Stimulated activated CD4-positive, alpha-beta T cell treated with anti-CD3 and anti-CD28 coated beads, Interleukin-2, amount 100 ng/mL, for 24 hours (primary cell): ENCODE measurements around the gene OR10J5.
"Not testable (repeated sequence)": the region's sequence is repeated elsewhere in the genome, so short reads cannot be mapped to it uniquely, and the experiment has no call there.

Experiments used
- DNase-seq, 2 donors: peaks; one replicate each; pipeline ENCODE4 v3.0.0-alpha.2; 2020

OR10J5 gene, protein sequence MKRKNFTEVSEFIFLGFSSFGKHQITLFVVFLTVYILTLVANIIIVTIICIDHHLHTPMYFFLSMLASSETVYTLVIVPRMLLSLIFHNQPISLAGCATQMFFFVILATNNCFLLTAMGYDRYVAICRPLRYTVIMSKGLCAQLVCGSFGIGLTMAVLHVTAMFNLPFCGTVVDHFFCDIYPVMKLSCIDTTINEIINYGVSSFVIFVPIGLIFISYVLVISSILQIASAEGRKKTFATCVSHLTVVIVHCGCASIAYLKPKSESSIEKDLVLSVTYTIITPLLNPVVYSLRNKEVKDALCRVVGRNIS

DNA sequence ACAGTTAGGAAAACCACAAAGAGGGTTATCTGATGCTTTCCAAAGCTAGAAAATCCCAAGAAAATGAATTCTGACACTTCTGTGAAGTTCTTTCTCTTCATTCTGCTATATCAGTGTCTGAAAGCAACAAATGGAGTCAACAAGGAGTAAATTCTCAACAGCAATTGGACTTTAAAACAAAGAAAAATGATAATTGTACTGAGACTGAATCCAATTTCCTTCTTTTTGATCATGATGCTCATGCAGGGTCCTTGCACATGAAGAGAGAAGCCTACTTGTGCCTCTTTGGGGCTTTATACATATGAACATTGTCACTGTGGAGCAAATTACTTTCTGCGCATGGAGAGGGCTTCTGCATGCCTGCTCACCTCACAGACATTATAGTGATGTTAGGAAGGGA is at the start of gene OR10J5:
OR10J5 (minus strand) TSS at position 101 of the 400 bp plus-strand sequence; CDS start at position 101, 0 bp downstream.
- no peak for DNase-seq

DNA sequence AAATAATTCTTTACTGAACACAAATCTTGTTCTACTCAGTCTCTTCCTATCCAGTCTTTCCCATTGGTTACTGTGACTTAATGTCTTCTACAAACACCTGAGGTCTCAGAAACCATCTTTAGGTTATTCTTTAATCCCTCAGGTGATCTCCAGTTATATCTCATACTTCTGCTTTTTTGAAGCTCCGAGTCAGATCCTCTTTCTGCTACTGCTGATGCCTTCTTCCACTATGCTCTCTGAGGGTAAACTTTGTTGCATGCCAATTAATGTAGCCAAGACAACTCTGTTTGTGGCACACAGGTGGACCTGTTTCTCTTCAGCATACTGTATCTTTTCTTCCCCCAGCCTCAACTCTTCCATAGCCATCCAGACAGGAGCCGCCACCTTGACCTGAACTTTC is 48.7 kb upstream of the OR10J5 start:
- DNase-seq = no peak

DNA sequence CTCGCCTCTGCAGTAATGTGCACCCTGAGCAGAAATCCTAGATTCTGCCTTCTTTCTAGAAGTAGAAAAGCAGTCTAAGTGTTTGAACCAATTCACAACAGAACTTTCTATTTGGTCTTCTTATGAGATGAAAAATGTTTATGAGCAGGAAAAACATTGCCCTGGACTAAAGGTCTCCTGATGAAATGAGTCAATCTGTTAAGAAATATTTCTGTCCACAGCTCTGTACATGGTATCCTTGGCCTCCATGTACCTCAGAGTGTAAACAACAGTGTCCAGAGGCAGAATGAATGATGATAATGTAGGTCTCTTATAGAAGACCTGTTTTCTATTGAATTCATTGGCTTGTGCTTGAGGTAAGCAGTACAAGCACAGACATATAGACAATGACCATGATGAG is 45.6 kb upstream of the OR10J5 start:
- no peak for DNase-seq

DNA sequence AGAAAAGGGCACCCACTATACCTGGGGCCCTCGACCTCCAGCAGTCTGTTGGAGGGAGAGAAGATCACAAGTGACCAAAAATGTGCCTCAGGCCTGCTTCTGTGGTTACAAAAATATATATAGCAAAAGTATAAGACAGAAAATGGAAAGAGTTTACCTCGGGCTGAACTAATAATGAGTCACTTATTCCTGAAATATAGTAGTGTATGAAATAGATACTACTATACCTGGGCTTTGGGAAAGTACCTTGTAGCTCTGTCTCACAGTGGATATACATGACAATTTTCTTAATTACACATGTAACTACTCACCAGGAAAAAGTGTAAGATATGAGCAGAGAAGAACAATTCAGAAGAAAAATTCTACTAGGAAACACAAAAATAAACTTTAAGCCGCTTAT is 44.5 kb upstream of the OR10J5 start:
- DNase-seq = no peak

DNA sequence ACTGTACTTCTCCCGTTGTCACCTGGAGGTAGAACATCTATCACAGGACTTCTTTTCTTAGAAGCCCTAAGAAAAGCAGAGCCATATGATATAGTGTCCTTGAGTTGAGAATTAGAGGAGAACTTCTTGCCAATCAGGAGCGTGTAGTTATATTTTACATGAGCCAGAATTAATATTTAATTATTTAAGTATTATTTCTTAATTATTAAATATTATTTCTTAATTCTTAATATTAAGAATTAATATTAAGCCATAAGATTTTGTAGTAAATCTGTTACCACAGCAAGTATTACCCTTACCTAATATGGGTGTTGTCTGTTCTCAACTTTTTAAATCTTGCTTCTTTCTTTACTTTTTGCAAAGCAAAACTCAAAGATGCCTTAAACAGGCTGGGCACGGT is 41.6 kb upstream of the OR10J5 start:
- no peak for DNase-seq

DNA sequence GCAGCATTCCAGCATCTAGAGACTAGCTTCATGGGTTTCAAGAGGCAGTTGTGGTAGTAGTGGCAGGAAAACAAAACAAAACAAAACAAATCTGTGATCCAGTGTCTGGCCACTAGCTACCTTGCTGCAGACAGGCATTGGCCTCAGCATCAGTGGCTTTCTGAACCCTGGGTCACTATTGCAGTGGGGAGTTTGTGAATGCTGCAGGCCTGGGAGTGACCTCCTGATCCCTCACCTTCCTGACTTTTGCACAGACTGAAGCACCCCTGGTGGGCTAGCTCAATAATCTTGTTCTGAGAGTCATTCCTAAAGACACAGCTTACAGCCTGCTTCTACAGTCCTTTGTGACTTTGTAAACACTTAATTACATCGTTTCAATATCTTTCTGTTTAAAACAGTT is 26.9 kb upstream of the OR10J5 start:
- no peak for DNase-seq

DNA sequence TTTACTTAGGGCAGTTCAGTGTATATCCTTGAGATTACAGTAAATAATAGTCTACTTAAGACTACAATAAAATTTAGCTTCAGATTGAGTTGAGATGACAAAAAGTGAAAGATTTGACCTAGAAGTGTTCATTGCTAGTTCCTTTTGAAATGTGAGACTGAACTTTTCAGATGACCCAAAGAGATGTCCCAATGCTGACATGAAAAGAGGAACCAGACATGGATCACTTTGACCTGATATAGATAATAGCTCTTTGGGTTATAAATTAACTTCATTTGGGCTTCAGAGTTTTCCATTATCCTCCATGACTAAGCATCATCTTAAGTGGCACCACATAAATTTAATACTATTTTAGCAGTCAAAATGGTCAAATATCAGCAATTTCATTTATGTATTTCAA is 25.7 kb upstream of the OR10J5 start:
- DNase-seq = no peak

DNA sequence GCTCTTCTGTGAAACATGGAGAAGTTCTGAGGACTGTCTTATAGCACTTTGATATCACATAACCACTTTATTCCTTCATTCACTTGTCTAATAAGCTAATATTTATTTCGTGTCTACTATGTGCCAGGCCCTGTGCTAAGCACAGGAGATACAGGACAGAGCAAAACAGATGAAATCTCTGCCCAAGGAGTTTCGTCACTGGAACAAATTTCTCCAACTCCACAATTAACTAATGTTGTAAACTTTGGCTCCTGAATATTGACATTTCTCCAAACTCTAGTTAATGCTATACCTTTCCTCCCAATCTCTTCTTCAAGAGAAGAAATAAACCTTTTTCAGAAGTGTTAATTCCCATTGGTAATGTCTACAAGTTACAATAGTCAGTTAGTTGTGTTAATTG is 24.8 kb upstream of the OR10J5 start:
- no peak for DNase-seq

DNA sequence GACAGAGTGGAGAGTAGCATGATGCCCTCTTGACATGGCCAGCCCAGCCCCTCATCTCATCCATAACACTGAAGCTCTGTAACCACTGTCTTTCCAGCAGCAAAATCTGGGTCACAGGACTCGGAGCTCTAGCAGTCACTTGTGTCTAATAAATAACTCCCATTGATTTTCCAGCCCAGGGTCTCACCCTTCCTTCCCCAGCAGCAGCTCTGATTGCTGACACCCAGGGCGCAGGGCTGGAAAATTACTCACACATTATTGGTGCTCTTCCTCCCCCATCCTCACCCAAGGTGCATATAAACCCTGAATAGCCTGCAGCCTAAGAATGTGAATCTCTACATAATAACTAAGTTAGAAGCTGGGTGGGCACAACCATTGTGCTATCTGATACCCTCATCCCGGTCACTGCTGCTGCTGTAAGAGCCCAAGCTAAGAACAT is 21.1 kb upstream of the OR10J5 start:
- no peak for DNase-seq

DNA sequence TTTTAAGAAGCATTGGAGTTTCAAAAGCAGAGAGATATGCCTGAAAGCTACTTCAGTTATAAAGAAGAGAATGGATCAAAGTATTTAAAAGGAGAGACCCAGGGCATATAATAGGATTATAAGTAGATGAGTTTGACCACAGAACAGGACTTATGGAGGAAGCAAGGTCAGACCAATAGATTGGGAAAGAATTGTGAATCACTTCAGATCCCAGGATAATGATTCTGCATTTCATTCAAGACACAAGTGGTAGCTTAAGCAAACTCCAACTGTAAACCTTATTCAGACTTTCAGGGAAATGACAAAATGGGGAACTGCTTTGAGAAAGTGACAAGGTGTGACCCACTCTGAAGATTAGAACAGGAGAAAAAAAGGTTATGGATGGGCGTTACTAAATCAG is 18.9 kb upstream of the OR10J5 start:
- DNase-seq = no peak

DNA sequence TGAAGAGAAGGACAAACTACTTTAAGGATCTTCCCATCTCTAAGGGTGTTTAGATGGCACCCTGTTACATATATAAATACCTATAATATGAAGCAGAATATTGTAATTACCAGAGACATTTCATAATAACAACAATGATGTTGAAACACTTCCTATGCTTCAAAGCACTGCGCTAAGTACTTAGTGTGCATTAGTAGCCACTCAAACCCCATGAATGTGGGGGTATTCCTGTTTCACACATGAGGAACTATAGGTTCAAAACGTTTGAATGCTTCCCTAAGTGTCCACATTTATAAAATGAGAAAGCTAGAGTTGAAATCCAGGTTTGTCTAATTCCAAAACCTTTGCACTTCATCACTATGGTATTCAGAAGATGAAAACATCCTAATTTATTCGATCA is 18.5 kb upstream of the OR10J5 start:
- no peak for DNase-seq

DNA sequence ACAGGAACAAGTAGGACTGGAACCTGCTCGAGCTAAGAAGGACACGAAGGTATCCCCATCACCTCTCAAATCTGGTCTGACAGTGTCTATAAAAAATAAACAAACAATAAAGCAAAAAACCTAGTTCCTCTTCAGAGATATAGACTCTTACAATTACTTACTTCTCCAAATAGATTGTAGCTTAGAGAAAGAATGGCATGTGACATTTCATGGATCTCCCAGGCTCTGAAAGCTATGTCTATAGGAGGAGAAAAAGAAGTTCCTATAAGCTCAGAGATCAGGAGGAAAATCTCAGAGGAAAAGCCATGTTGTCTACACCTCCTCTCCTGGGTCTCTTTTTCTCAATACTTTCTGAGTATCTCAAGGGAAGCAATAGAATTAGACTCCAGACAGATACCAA is 12.3 kb upstream of the OR10J5 start:
- DNase-seq = no peak

DNA sequence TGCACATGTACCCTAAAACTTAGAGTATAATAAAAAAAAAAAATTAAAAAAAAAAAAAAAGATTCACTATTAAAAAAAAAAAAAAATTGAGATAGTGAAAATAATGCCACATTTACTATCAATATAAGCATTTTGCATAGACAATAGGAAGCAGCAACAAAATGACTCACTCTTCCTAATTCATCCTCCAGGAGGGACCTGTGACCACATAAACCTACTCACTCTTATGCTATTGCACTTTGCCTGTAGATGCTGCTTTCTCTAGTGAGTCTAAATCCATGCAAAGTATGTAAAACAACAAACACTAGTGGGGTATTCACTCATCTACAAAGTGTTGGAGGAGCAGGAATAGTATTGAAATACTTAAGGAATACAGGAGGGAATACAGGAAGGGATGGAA is 2.9 kb downstream of the OR10J5 start:
- DNase-seq = no peak

DNA sequence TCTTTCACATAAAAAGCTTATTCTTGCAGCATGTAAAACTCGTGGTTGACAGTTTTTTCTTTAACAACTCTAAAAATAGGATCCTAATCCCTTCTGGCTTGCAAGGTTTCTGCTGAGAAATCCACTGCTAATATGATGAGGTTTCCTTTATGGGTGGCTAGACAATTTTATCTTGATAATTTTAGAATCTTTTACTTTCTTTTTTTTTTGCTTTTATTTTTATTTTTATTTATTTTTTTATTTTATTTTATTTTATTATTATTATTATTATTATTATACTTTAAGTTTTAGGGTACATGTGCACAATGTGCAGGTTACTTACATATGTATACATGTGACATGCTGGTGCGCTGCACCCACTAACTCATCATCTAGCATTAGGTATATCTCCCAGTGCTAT is 11.0 kb downstream of the OR10J5 start:
- not testable (repeated sequence) for DNase-seq

DNA sequence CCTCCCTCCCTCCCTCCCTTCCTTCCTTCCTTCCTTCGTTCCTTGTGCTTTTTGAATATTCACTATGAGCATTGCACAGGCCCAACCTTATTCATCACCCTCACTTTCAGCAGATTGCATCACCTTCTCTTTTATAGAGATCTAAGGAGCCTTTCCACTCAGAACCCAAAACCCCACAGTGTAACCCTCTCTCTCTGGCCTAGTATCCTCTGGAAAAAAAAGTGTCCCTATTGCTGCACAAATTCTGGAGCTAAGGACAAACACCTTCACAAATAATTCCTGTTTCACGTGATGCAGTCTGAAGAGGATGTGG is 25.6 kb downstream of the OR10J5 start:
- no peak for DNase-seq

DNA sequence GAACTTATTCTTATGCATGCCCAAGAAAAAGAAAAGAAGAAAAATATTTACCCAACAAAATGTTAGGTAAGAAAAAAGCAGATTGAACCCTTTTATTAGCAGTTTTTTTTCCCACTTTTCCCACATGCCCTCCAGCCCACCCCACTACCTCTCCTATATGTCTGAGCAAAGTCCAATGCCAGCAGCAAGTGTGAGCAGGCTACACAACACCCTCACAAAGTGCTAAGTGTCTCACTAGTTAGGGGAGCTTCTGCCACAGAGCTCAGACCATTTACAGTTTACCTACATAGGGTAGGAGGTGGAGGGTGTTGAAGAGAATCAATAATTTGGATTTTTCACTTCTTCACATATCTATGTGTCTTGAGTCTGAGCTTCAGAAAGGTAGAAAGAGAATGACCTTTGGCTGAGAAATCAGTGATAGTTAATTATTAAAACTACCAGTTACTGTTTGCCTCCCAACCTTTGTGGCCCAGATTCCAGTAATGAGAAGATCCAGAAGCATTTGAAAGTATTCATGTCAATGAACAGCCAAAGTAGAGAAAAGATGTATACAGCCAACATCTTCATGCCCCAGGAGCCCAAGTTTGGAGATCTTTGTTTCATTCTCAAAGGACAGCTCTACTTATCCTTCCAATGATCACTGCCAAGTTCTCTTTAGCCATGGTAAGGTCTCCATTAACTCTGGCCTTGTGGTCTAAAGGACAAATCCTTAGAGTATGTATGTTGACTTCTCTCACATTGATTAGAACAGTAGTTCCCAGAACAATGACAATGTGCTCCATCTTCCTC is 26.2 kb downstream of the OR10J5 start:
- no peak for DNase-seq

DNA sequence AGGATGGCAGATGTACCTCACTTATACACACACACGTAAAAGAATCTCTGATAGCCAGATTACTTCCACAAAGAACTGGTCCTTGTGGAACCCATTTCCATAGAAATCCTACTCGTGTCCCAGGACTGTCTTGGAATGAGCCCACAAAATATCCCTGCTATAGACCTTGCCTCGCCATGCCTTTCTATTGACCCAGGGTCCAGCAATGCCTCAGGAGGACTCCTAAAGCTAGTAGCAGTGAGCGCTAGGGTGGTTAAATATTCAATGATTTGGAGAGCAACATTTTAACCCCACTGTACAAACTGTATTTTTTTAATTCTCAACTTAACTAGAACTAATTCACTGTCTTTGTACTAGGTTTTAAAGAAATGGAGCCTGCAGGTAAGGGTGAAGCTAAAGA is 26.9 kb downstream of the OR10J5 start:
- DNase-seq = no peak

DNA sequence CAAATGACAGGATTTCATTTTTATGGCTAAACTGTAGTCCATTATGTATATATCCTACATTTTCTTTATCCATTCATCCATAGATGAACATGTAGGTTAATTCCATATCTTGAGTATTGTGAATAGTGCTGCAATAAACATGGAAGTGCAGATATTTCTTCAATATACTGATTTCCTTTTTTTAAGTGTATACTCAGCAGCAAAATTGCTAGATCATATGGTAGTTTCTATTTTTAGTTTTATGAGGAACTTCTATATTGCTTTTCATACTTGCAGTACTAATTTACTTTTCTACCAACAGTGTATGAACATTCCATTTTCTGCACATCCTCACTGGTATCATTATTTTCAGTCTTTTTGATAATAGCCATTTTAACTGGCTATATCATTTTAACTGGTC is 30.1 kb downstream of the OR10J5 start:
- no peak for DNase-seq

DNA sequence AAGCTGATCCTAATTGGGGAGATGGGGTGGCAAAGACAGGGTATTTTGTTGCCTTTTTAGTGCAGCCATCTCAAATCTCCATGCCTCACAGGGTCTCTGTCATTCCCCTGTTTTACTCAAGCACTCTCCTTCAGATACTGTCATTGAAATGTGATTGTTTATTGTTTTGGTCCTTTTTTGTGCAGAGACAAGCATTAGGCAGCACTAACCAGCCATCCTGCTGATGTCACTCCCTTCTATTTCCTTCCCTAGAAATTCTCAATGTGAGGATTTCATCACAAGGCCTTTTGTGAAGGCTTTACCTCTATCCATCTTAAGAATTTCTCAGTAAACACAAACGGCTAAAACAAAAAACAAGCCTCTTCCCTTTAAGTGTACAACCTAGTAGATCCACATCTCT is 34.7 kb downstream of the OR10J5 start:
- no peak for DNase-seq

DNA sequence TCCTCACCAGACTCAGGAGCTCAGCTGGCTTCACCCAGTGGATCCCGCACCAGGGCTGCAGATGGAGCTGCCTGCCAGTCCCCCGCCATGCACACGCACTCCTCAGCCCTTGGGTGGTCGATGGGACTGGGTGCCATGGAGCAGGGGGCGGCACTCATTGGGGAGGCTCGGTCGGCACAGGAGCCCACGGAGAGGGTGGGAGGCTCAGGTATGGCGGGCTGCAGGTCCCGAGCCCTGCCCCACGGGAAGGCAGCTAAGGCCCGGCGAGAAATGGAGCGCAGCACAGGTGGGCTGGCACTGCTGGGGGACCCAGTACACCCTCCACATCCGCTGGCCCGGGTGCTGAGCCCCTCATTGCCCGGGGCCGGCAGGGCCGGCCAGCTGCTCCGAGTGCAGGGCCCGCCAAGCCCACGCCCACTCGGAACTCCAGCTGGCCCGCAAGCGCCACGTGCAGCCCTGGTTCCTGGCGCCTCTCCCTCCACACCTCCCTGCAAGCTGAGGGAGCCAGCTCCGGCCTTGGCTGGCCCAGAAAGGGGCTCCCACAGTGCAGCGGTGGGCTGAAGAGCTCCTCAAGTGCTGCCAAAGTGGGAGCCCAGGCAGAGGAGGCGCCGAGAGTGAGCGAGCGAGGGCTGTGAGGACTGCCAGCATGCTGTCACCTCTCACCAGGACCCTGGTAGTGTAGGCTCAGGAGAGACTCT is 41.1 kb downstream of the OR10J5 start:
- DNase-seq = not testable (repeated sequence)

DNA sequence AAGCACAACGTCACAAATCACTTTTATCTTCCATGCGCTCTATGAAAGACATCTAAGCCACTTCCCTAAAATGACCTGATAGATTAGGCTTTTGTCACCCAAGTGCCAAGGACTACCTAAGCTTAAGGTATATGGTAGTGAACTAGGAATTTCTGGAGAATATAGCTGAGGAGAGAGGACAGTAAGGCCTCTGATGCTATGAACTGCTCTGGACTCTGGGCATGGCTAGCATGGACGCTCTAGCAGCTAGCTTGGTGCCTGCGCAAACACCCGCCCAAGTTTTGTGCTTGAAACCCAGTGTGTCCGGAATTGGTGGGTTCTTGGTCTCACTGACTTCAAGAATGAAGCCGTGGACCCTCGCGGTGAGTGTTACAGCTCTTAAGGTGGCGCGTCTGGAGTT is 42.5 kb downstream of the OR10J5 start:
- DNase-seq = no peak

DNA sequence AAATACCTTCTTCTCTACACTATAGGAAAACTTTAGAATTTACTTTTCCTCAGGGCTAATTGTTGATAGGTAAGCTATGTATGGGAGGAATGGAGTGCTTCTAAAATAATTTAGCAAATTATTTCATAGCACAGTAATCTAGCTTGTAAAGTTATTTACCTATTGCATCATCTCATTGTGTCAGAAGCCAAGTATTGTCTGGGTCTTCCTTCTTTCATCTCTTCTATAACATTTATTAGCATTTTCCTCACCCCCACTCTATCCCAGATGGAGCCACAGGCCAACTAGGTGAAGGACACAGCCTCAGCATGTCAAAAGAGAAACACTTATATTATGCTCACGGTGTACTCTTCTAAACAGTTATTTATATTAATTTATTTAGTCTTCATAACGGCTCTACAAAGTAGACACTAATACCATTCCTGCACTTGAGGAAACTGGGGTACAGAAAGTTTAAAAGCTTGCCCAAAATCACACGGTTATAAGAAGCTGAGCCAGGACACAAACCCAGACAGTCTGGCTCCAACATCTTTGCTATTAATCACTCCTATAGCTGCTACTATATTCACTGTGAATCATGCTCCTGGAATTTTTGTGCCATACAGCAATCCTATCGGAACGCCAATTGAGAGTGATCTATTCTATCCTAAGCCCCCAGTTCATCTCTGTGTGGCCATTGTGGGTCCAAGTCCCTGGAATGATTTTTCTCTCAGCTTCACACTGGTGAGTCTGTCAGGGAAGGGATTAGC is 43.1 kb downstream of the OR10J5 start:
- no peak for DNase-seq
